ENCODE results near the gene TTC39B. TPM values are rescaled to one million over a fixed set of nuclear protein-coding genes. Genes with fewer than 3 reads are reported as not detected.

TTC39B gene
- total and polyA plus RNA-seq, 3 experiments from 2014 or later: 6.9 to 12.1 (median 11.3) TPM

- peaks cover 28 to 47% (median 30%) of the 10 kb centered on the region in 3 donors for H3K4me1 Mint-ChIP-seq
- H3K27me3 Mint-ChIP-seq: no peaks in the 10 kb centered on the region
- H3K4me3 ChIP-seq (ENCODE audit: low read length): no peak overlapping the region
- H3K27ac ChIP-seq (ENCODE audit: low read depth, low read length): no peak overlapping the region
- H3K27ac Mint-ChIP-seq: peak overlapping the region in 3 of 8 donors; percentile 3 to 41 (median 39)
- no peak overlapping the region for H3K4me3 Mint-ChIP-seq
- no peaks in the 10 kb centered on the region for H3K9me3 Mint-ChIP-seq
- peaks cover 13% of the 10 kb centered on the region for H3K36me3 ChIP-seq (ENCODE audit: insufficient read depth, low read length)
- ChIA-PET CTCF (interaction anchor here (1.1 to 3.3 kb wide), 2 partner anchors 9 to 12 kb away, joined by 3 to 14 read pairs; no protein-coding TSS in a partner anchor), POLR2A (interaction anchor here (0.5 kb wide), 1 partner anchor 78 kb away, joined by 4 read pairs; no protein-coding TSS in a partner anchor)
- H3K36me3 Mint-ChIP-seq: peaks cover 0 to 54% (median 27%) of the 10 kb centered on the region in 3 donors
- no peaks in the 10 kb centered on the region for H3K27me3 ChIP-seq (ENCODE audit: insufficient read depth, low read length, poor library complexity, severe bottlenecking)
- H3K4me1 ChIP-seq (ENCODE audit: insufficient read depth, low read length): no peaks in the 10 kb centered on the region
- no peak for DNase-seq
- no peaks in the 10 kb centered on the region for H3K9me3 ChIP-seq (ENCODE audit: low read length)
Observed at GRCh38 chr9:15222313-15222712, 84.7 kb downstream of the TTC39B start.

GRCh38 chr9:15221746-15222145, 85.3 kb downstream of the TTC39B start:
- ChIA-PET CTCF (interaction anchor here (1.0 to 3.3 kb wide), 3 partner anchors 9 to 195 kb away, joined by 3 to 14 read pairs (median 3); no protein-coding TSS in a partner anchor), POLR2A (no interaction called here)
- H3K27ac ChIP-seq (ENCODE audit: low read depth, low read length): no peak overlapping the region

GRCh38 chr9:15220658-15221318, 86.2 kb downstream of the TTC39B start:
- no peak for DNase-seq
- peaks cover 0 to 55% (median 32%) of the 10 kb centered on the region in 3 donors for H3K36me3 Mint-ChIP-seq
- CTCF ChIA-PET: interaction anchor here (1.0 kb wide), 1 partner anchor 196 kb away, joined by 3 read pairs; no protein-coding TSS in a partner anchor
- H3K27ac ChIP-seq (ENCODE audit: low read depth, low read length): no peak overlapping the region
- no peaks in the 10 kb centered on the region for H3K9me3 ChIP-seq (ENCODE audit: low read length)
- H3K36me3 ChIP-seq (ENCODE audit: insufficient read depth, low read length): peaks cover 13% of the 10 kb centered on the region
- H3K27me3 ChIP-seq (ENCODE audit: insufficient read depth, low read length, poor library complexity, severe bottlenecking): no peaks in the 10 kb centered on the region
- H3K27ac Mint-ChIP-seq: peak overlapping the region in 2 of 8 donors; percentile 29 to 69
- no peaks in the 10 kb centered on the region for H3K27me3 Mint-ChIP-seq
- POLR2A ChIA-PET: no interaction called here
- no peak overlapping the region for H3K4me3 ChIP-seq (ENCODE audit: low read length)
- H3K9me3 Mint-ChIP-seq: no peaks in the 10 kb centered on the region
- H3K4me1 ChIP-seq (ENCODE audit: insufficient read depth, low read length): no peaks in the 10 kb centered on the region
- H3K4me3 Mint-ChIP-seq: no peak overlapping the region
- peaks cover 26 to 44% (median 30%) of the 10 kb centered on the region in 3 donors for H3K4me1 Mint-ChIP-seq

More at GRCh38 chr9:15221746-15222145, 85.3 kb downstream of the TTC39B start:
- no peaks in the 10 kb centered on the region for H3K4me1 ChIP-seq (ENCODE audit: insufficient read depth, low read length)
- H3K27me3 Mint-ChIP-seq: no peaks in the 10 kb centered on the region
- no peaks in the 10 kb centered on the region for H3K9me3 ChIP-seq (ENCODE audit: low read length)
- peaks cover 13% of the 10 kb centered on the region for H3K36me3 ChIP-seq (ENCODE audit: insufficient read depth, low read length)
- H3K4me3 Mint-ChIP-seq: no peak overlapping the region
- peaks cover 27 to 47% (median 29%) of the 10 kb centered on the region in 3 donors for H3K4me1 Mint-ChIP-seq
- H3K27ac Mint-ChIP-seq: no peak overlapping the region
- H3K9me3 Mint-ChIP-seq: no peaks in the 10 kb centered on the region
- H3K27me3 ChIP-seq (ENCODE audit: insufficient read depth, low read length, poor library complexity, severe bottlenecking): no peaks in the 10 kb centered on the region
- no peak overlapping the region for H3K4me3 ChIP-seq (ENCODE audit: low read length)
- peaks cover 0 to 57% (median 30%) of the 10 kb centered on the region in 3 donors for H3K36me3 Mint-ChIP-seq
- DNase-seq: no peak

- Histone ChIP-seq H3K36me3 (ENCODE audit: insufficient read depth, low read length) (peaks cover 13% of the 10 kb centered on the region), H3K4me3 (ENCODE audit: low read length) (no peak overlapping the region), H3K27ac (ENCODE audit: low read depth, low read length) (no peak overlapping the region), H3K4me1 (ENCODE audit: insufficient read depth, low read length) (no peaks in the 10 kb centered on the region), H3K27me3 (ENCODE audit: insufficient read depth, low read length, poor library complexity, severe bottlenecking) (no peaks in the 10 kb centered on the region), H3K9me3 (ENCODE audit: low read length) (no peaks in the 10 kb centered on the region)
- no peak overlapping the region for H3K4me3 Mint-ChIP-seq
- no peaks in the 10 kb centered on the region for H3K27me3 Mint-ChIP-seq
- no peaks in the 10 kb centered on the region for H3K9me3 Mint-ChIP-seq
- H3K36me3 Mint-ChIP-seq: peaks cover 0 to 49% (median 25%) of the 10 kb centered on the region in 3 donors
- no peak for DNase-seq
- H3K4me1 Mint-ChIP-seq: peaks cover 26 to 43% (median 30%) of the 10 kb centered on the region in 3 donors
- POLR2A ChIA-PET: no interaction called here
- H3K27ac Mint-ChIP-seq: peak overlapping the region in 5 of 8 donors; percentile 4 to 89 (median 28)
- CTCF ChIA-PET: interaction anchor here (1.7 kb wide), 1 partner anchor 12 kb away, joined by 4 read pairs; no protein-coding TSS in a partner anchor
Observed at GRCh38 chr9:15219546-15219945, 87.5 kb downstream of the TTC39B start.

- Mint-ChIP-seq H3K36me3 (peaks cover 0 to 45% (median 21%) of the 10 kb centered on the region in 3 donors), H3K9me3 (no peaks in the 10 kb centered on the region), H3K27me3 (no peaks in the 10 kb centered on the region), H3K4me1 (peaks cover 23 to 37% (median 26%) of the 10 kb centered on the region in 3 donors), H3K4me3 (no peak overlapping the region), H3K27ac (peak overlapping the region in 4 of 8 donors; percentile 4 to 89 (median 21))
- no peaks in the 10 kb centered on the region for H3K27me3 ChIP-seq (ENCODE audit: insufficient read depth, low read length, poor library complexity, severe bottlenecking)
- no peak overlapping the region for H3K27ac ChIP-seq (ENCODE audit: low read depth, low read length)
- H3K36me3 ChIP-seq (ENCODE audit: insufficient read depth, low read length): peaks cover 13% of the 10 kb centered on the region
- ChIA-PET CTCF (interaction anchor here (1.7 kb wide), 1 partner anchor 13 kb away, joined by 4 read pairs; no protein-coding TSS in a partner anchor), POLR2A (no interaction called here)
- H3K9me3 ChIP-seq (ENCODE audit: low read length): no peaks in the 10 kb centered on the region
- no peaks in the 10 kb centered on the region for H3K4me1 ChIP-seq (ENCODE audit: insufficient read depth, low read length)
- no peak for DNase-seq
- H3K4me3 ChIP-seq (ENCODE audit: low read length): no peak overlapping the region
Observed at GRCh38 chr9:15218994-15219393, 88.0 kb downstream of the TTC39B start.

GRCh38 chr9:15213249-15213648, 93.8 kb downstream of the TTC39B start:
- Histone ChIP-seq H3K9me3 (ENCODE audit: low read length) (no peaks in the 10 kb centered on the region), H3K4me1 (ENCODE audit: insufficient read depth, low read length) (no peaks in the 10 kb centered on the region), H3K4me3 (ENCODE audit: low read length) (no peak overlapping the region), H3K27ac (ENCODE audit: low read depth, low read length) (no peak overlapping the region), H3K36me3 (ENCODE audit: insufficient read depth, low read length) (peaks cover 5% of the 10 kb centered on the region), H3K27me3 (ENCODE audit: insufficient read depth, low read length, poor library complexity, severe bottlenecking) (no peaks in the 10 kb centered on the region)
- ChIA-PET POLR2A (no interaction called here), CTCF (interaction anchor here (0.8 to 2.5 kb wide), 5 partner anchors 10 to 393 kb away, joined by 3 to 14 read pairs (median 11); no protein-coding TSS in a partner anchor)
- Mint-ChIP-seq H3K9me3 (no peaks in the 10 kb centered on the region), H3K27me3 (no peaks in the 10 kb centered on the region), H3K4me3 (no peak overlapping the region), H3K36me3 (peaks cover 10 to 49% (median 30%) of the 10 kb centered on the region in 3 donors), H3K4me1 (peaks cover 5 to 19% (median 14%) of the 10 kb centered on the region in 3 donors), H3K27ac (peak overlapping the region in 6 of 8 donors; percentile 4 to 76 (median 8))
- no peak for DNase-seq

GRCh38 chr9:15211815-15212495, 95.1 kb downstream of the TTC39B start:
- DNase-seq: no peak
- CTCF ChIA-PET: interaction anchor here (0.8 to 2.5 kb wide), 6 partner anchors 11 to 395 kb away, joined by 3 to 14 read pairs (median 8); partner anchors contain the start of gene SNAPC3

More at GRCh38 chr9:15211815-15212495, 95.1 kb downstream of the TTC39B start:
- POLR2A ChIA-PET: no interaction called here
- peaks cover 7 to 16% (median 15%) of the 10 kb centered on the region in 3 donors for H3K4me1 Mint-ChIP-seq
- H3K36me3 Mint-ChIP-seq: peaks cover 16 to 46% (median 27%) of the 10 kb centered on the region in 3 donors
- Histone ChIP-seq H3K27ac (ENCODE audit: low read depth, low read length) (no peak overlapping the region), H3K4me3 (ENCODE audit: low read length) (no peak overlapping the region), H3K4me1 (ENCODE audit: insufficient read depth, low read length) (no peaks in the 10 kb centered on the region), H3K27me3 (ENCODE audit: insufficient read depth, low read length, poor library complexity, severe bottlenecking) (no peaks in the 10 kb centered on the region), H3K36me3 (ENCODE audit: insufficient read depth, low read length) (peaks cover 5% of the 10 kb centered on the region), H3K9me3 (ENCODE audit: low read length) (no peaks in the 10 kb centered on the region)
- H3K27ac Mint-ChIP-seq: peak overlapping the region in 1 of 8 donors; percentile 20
- H3K27me3 Mint-ChIP-seq: no peaks in the 10 kb centered on the region
- no peaks in the 10 kb centered on the region for H3K9me3 Mint-ChIP-seq
- H3K4me3 Mint-ChIP-seq: no peak overlapping the region

Measured in CD8-positive, alpha-beta memory T cell (primary cell).